Psoas muscle (tissue), 8 donors: ENCODE data around the gene RLN3. TPM values are rescaled to one million over a fixed set of nuclear protein-coding genes. Genes with fewer than 3 reads are reported as not detected.
A peak's percentile ranks its signal among the peaks of the same experiment; 100 is the strongest.

Experiments
- ATAC-seq, 4 donors: fragments of 200-7000 bp; cut with Tn5 transposase; one replicate each; pipeline ENCODE4 v1.9.1; 2020; ENCODE audit warnings: moderate library complexity in 3 of 4, mild to moderate bottlenecking in 2 of 4
- DNase-seq, 2 donors: peaks; one replicate each; pipeline ENCODE4 v3.0.0-alpha.2; 2020
- H3K27ac ChIP-seq: fragments of 200-600 bp; one replicate; pipeline ENCODE4 v1.8.0; 2022
- H3K27me3 ChIP-seq, 3 donors: fragments of 200-600 bp in 1 of 3; one replicate each; pipeline versions ENCODE4 v1.6.1 to v1.8.0; 2013 to 2022; ENCODE audit warnings: low read length in 2 of 3, mild to moderate bottlenecking in 2 of 3, moderate library complexity in 1 of 3; ENCODE audit not compliant: insufficient read depth in 3 of 3
- H3K36me3 ChIP-seq, 2 donors: fragments of 200-600 bp in 1 of 2; one replicate each; pipeline versions ENCODE4 v1.6.1 to v1.8.0; 2013 to 2022; ENCODE audit warnings: low read depth in 1 of 2, mild to moderate bottlenecking in 1 of 2, moderate library complexity in 1 of 2; ENCODE audit not compliant: insufficient read depth in 1 of 2
- H3K4me1 ChIP-seq: fragments of 200-600 bp; one replicate; pipeline ENCODE4 v1.8.0; 2022
- H3K4me3 ChIP-seq: fragments of 200-600 bp; one replicate; pipeline ENCODE4 v1.8.0; 2022; ENCODE audit warnings: mild to moderate bottlenecking
- H3K9me3 ChIP-seq: fragments of 200-600 bp; one replicate; pipeline ENCODE4 v1.8.0; 2022
- WGBS, 3 donors: extraction: QIAGEN DNeasy Blood & Tissue Kit; methylation state at CpG; one replicate each; pipeline versions ENCODE4 v1.1.6 to v1.1.7; 2013; 5-methylcytosine and 5-hydroxymethylcytosine counted together
- intact Hi-C, 2 donors: fragments of 100-400 bp; cut with DNase I; formaldehyde crosslinking; loops; one replicate each; pipeline versions ENCODE4 v1.11.0 to v1.14.2; 2022
- polyA plus RNA-seq, 3 donors: library from polyadenylated mRNA; stranded (reverse); fragments of 200-250 nt; gene quantifications; one replicate each; pipeline ENCODE4 v1.2.3, GENCODE V29; 2013
- total RNA-seq, 4 donors: library from RNA; stranded (reverse); fragmentation: NEBNext Ultra II Directional in 2 of 4; extraction: Animal tissue kit (Norgen Biotek cat#: 25700) in 2 of 4; gene quantifications; one replicate each; pipeline versions ENCODE4 v1.2.1 to v1.2.4, GENCODE V29; 2021 to 2023
- TF ChIP-seq, protein P1 (sequence below): fragments of 200-600 bp; IDR thresholded peaks from one replicate; pipeline ENCODE4 v1.8.0; 2022; ENCODE audit warnings: antibody characterized with exemption
- donor health status: healthy with polysubstance abuse.
- donor health status: DM: no; HTN: no; CAD: no; lungs with moderate emphysema.
- donor health status: Bipolar disorder and iron deficiency.
- donor health status: healthy.
- donor health status: DM: yes; HTN: yes; CAD: no.
- donor health status: DM: no; HTN: no; CAD: no.
- donor health status: DM: no; HTN: no; CAD: no.
- donor health status: DM: yes; HTN: yes; CAD: no.

Gene RLN3
- total and polyA plus RNA-seq, 7 donors: not detected

DNA sequence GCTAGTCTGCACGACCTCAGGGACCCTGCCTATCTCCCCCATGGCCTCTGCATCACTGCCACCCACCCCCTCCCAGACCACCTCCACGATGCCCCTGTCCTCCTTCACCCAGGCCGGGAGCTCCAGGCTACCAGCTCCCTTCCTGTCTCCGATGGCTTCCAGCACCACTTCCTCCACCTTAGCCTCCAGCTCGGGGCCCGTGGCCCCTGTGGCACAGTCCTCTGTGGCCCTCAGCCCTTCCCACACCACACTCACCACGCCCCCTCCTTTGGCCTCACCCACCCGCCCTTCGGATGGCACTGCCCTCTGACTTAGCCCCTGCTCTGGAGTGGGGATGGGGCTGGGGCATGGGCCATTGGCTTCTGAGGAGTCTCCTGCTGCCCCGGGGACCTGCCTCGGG lies 26.8 kb downstream of the RLN3 start:
- no peak overlapping the region for H3K4me3 ChIP-seq
- no peak for DNase-seq
- no peaks in the 10 kb centered on the region for H3K9me3 ChIP-seq
- H3K27ac ChIP-seq: no peak overlapping the region
- H3K4me1 ChIP-seq: no peaks in the 10 kb centered on the region
- WGBS, 3 donors: 59 to 70% (median 59%) methylated on average over 11 of the region's 11 CpGs
- H3K36me3 ChIP-seq: no peaks in the 10 kb centered on the region
- H3K27me3 ChIP-seq: peaks cover 0 to 29% (median 16%) of the 10 kb centered on the region in 3 donors
- no peak for ATAC-seq
- TF ChIP-seq, protein P1, sequence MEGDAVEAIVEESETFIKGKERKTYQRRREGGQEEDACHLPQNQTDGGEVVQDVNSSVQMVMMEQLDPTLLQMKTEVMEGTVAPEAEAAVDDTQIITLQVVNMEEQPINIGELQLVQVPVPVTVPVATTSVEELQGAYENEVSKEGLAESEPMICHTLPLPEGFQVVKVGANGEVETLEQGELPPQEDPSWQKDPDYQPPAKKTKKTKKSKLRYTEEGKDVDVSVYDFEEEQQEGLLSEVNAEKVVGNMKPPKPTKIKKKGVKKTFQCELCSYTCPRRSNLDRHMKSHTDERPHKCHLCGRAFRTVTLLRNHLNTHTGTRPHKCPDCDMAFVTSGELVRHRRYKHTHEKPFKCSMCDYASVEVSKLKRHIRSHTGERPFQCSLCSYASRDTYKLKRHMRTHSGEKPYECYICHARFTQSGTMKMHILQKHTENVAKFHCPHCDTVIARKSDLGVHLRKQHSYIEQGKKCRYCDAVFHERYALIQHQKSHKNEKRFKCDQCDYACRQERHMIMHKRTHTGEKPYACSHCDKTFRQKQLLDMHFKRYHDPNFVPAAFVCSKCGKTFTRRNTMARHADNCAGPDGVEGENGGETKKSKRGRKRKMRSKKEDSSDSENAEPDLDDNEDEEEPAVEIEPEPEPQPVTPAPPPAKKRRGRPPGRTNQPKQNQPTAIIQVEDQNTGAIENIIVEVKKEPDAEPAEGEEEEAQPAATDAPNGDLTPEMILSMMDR: no peak
- intact Hi-C loops: no loop called here

DNA sequence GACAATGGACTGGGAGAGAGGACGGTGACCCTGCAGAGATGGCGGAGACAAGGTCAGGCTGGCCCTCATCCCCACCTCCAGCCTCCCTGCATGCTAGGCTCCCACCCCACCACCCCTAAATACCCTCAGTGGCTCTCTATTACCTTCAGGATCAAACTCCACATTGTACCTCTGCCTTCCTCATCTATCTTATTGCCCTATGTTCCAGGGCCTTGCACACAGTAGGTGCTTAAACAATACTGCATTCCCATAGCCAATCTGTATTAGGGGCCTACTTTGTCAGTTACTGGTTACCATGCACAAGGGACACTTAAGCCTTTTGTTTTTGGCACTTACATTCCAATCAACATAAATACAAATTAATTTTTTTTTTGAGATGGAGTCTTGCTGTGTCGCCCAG lies 27.4 kb downstream of the RLN3 start:
- no peak overlapping the region for H3K4me3 ChIP-seq
- DNase-seq (no peak), ATAC-seq (no peak)
- no peaks in the 10 kb centered on the region for H3K36me3 ChIP-seq
- intact Hi-C loops: no loop called here
- H3K27ac ChIP-seq: no peak overlapping the region
- H3K27me3 ChIP-seq: peaks cover 0 to 36% (median 16%) of the 10 kb centered on the region in 3 donors
- TF ChIP-seq, protein P1: no peak
- no peaks in the 10 kb centered on the region for H3K9me3 ChIP-seq
- no peaks in the 10 kb centered on the region for H3K4me1 ChIP-seq
- 80 to 94% (median 91%) methylated on average over 3 of the region's 3 CpGs for WGBS, 3 donors

DNA sequence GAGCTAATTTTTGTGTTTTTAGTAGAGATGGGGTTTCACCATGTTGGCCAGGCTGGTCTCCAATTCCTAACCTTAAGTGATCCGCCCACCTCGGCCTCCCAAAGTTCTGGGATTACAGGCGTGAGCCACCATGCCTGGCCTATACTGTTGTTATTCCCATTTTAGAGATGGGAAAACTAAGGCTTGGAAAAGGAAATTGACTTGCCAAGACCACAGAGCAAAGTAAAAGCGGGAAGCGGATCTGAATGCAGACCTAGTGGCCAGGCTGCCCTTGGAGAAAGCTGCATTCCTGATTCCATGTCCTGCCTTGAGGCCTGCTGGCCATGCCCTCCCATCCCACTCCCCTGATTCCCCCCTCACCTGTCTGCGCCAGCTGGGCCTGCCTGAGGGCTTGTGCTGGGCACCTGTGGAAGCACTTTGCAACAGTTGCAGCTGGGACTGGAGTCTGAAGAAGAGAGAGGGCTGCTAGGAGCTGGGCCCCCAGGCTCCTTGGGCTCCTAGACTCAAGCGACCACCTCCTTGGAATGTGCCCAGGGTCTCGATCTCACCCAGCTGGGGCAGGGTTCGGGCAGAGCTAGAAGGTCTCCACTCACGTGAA lies 28.2 kb downstream of the RLN3 start:
- no peak for ATAC-seq
- Histone ChIP-seq H3K9me3 (no peaks in the 10 kb centered on the region), H3K36me3 (no peaks in the 10 kb centered on the region), H3K27ac (no peak overlapping the region), H3K27me3 (peaks cover 0 to 40% (median 16%) of the 10 kb centered on the region in 3 donors), H3K4me3 (no peak overlapping the region), H3K4me1 (no peaks in the 10 kb centered on the region)
- TF ChIP-seq, protein P1: no peak
- intact Hi-C loops: no loop called here
- WGBS, 3 donors: 87 to 91% (median 90%) methylated on average over 10 of the region's 10 CpGs
- no peak for DNase-seq

DNA sequence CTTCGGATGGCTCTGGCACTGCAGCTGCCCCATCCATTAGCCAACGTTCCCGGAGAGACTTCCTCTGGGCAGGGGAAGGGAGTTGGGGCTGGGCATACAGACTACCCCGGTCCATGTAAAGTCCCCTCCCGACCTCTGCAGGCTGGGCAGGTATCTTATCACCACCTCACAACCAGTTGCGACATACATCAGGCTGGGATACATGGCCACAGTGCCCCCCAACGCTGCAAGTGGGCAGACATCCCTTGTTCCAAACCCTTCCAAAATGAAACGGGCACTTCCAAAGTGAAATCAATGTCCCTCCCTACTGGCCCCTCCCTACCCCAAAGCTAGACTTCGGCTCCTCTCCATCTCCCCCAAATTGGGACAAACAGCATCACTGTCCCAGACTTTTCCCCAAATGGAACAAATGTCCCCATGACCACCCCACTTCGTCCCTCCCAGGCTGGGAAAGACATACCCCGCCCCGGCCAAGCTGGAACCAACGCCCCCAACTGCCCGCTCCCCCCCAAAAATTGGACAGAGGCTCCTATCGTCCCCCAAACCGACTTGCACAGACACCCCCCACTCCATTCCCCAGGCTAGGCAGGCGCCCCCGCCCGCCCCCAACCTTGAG lies 28.9 kb downstream of the RLN3 start:
- no peak for DNase-seq
- Histone ChIP-seq H3K4me1 (no peaks in the 10 kb centered on the region), H3K27ac (no peak overlapping the region), H3K27me3 (peaks cover 0 to 40% (median 16%) of the 10 kb centered on the region in 3 donors), H3K9me3 (no peaks in the 10 kb centered on the region), H3K36me3 (no peaks in the 10 kb centered on the region), H3K4me3 (peak overlapping the region; percentile 42)
- TF ChIP-seq, protein P1: no peak
- intact Hi-C loops: no loop called here
- no peak for ATAC-seq
- 20 to 22% (median 22%) methylated on average over 19 of the region's 19 CpGs for WGBS, 3 donors
